ENCODE data around the gene JARID2.

Gene JARID2

DNA sequence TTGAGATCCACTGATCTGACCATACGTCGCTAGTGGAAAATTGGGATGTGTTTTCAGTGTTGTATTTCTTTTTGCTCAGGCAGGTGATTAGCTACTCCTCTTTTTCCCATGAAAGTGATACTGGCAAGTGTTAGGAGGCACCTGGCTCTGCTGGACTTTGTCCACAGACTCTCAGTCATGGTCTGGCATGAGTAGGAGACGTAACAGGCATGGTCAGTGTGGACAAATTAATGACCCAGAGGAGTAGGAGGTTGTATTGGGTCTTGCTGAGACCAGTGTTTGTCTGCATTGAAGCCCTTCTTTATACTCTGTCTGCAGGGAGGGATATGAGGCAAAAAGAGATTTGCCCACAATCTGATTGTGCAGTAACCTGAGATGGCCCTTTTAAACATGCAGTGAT is 238.3 kb downstream of the JARID2 start:
- TF ChIP-seq, protein P1, sequence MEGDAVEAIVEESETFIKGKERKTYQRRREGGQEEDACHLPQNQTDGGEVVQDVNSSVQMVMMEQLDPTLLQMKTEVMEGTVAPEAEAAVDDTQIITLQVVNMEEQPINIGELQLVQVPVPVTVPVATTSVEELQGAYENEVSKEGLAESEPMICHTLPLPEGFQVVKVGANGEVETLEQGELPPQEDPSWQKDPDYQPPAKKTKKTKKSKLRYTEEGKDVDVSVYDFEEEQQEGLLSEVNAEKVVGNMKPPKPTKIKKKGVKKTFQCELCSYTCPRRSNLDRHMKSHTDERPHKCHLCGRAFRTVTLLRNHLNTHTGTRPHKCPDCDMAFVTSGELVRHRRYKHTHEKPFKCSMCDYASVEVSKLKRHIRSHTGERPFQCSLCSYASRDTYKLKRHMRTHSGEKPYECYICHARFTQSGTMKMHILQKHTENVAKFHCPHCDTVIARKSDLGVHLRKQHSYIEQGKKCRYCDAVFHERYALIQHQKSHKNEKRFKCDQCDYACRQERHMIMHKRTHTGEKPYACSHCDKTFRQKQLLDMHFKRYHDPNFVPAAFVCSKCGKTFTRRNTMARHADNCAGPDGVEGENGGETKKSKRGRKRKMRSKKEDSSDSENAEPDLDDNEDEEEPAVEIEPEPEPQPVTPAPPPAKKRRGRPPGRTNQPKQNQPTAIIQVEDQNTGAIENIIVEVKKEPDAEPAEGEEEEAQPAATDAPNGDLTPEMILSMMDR (IDR thresholded peaks at IDR 0.05; ENCODE audit: low read depth, low read length) = no peak
- DNase-seq (ENCODE audit: low read depth, low spot score) = no peak
- in situ Hi-C loops (cut with HindIII; ENCODE audit: low sequenced_read_pairs) = no loop called here
- H3K4me3 ChIP-seq (ENCODE audit: low read depth, low read length) = no peak overlapping the region

DNA sequence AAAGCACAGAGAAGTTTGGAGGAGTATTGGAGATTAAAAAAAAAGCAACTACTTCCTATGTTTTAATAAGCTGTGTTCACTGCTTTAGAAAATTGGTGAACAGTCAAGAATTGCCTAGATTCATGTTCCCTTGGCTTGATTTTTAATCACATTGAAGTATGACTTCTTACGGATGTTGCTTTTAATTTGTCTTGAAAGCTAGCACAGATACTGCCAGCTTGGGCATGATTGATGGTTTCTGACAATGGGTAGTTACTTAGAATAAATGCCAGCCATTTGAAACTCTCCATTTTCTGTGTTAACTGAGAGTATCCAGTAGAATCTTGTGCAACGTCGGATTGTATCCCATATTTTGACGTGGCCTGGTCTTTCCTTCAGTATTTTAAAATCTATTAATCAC is 239.0 kb downstream of the JARID2 start:
- H3K4me3 ChIP-seq (ENCODE audit: low read depth, low read length) = no peak overlapping the region
- no peak for DNase-seq (ENCODE audit: low read depth, low spot score)
- TF ChIP-seq, protein P1 (IDR thresholded peaks at IDR 0.05; ENCODE audit: low read depth, low read length) = no peak
- in situ Hi-C loops (cut with HindIII; ENCODE audit: low sequenced_read_pairs) = no loop called here

DNA sequence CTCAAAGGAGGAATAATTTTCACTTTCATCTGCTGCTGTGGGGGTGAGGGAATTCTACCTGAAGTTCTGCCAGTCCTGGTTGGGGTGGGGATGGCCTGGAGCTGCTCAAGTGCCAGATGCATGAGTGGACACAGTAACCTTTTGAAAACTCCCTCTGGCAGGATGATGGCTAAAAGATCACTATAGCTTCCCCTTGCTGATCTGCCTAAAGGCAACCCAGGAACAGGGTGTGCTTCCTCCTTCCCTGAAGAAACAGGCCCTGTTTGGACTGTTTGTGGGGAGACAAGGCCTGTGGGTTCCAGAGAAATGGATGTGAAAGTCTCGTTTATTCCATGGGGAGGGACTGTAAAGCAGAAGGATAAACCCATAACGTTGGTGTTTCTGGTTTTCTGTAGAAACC is 240.1 kb downstream of the JARID2 start:
- TF ChIP-seq, protein P1 (IDR thresholded peaks at IDR 0.05; ENCODE audit: low read depth, low read length) = no peak
- no peak for DNase-seq (ENCODE audit: low read depth, low spot score)
- no peak overlapping the region for H3K4me3 ChIP-seq (ENCODE audit: low read depth, low read length)
- in situ Hi-C loops (cut with HindIII; ENCODE audit: low sequenced_read_pairs) = no loop called here

DNA sequence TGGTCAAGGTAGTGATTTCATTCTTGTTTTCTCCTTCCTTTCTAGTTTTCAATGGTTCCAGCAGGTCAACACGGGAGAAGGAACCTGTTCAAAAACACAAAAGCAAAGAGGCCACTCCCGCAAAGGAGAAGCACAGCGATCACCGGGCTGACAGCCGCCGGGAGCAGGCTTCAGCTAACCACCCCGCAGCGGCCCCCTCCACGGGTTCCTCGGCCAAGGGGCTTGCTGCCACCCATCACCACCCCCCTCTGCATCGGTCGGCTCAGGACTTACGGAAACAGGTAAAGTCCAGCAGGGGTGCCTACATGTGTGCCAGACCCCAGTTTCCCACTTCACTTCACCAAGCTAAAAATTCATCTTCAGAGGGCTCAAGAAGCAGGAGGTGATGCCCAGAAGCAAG is 241.4 kb downstream of the JARID2 start:
- no peak overlapping the region for H3K4me3 ChIP-seq (ENCODE audit: low read depth, low read length)
- no peak for DNase-seq (ENCODE audit: low read depth, low spot score)
- in situ Hi-C loops (cut with HindIII; ENCODE audit: low sequenced_read_pairs) = no loop called here
- TF ChIP-seq, protein P1 (IDR thresholded peaks at IDR 0.05; ENCODE audit: low read depth, low read length) = no peak

DNA sequence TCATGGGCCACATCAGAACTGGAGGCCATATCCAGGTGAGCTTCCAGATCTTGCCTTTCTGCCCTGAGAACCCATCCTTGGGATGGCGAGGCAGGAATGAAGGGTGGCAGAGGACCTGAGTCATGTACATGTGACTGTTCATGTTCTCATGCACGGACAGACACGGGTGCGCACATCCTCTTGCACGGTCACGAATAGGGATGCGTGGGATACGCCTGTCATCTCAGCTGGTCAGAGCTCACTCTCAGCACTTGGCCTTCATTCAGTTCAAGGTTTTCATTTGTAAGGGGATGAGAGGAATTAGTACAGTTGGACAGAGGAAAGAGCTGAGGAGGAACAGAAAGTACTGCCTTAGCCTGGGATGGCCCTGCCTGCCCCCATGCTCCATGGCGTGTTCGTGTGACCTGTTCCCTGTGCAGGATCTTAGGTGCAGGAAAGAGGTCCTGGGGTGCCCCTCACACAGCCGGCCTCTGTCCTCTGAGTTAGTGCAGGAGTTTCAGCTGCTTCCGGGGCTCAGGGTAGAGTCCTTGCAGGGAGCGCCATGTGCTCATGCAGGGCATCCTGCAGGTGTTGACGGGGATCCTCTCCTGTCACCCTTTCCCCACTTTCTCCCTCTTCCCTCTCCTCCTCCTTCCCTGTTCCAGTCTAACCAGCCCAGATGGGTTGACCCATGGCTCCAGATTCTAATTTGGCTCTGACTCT is 243.5 kb downstream of the JARID2 start:
- no peak overlapping the region for H3K4me3 ChIP-seq (ENCODE audit: low read depth, low read length)
- in situ Hi-C loops (cut with HindIII; ENCODE audit: low sequenced_read_pairs) = no loop called here
- TF ChIP-seq, protein P1 (IDR thresholded peaks at IDR 0.05; ENCODE audit: low read depth, low read length) = no peak

DNA sequence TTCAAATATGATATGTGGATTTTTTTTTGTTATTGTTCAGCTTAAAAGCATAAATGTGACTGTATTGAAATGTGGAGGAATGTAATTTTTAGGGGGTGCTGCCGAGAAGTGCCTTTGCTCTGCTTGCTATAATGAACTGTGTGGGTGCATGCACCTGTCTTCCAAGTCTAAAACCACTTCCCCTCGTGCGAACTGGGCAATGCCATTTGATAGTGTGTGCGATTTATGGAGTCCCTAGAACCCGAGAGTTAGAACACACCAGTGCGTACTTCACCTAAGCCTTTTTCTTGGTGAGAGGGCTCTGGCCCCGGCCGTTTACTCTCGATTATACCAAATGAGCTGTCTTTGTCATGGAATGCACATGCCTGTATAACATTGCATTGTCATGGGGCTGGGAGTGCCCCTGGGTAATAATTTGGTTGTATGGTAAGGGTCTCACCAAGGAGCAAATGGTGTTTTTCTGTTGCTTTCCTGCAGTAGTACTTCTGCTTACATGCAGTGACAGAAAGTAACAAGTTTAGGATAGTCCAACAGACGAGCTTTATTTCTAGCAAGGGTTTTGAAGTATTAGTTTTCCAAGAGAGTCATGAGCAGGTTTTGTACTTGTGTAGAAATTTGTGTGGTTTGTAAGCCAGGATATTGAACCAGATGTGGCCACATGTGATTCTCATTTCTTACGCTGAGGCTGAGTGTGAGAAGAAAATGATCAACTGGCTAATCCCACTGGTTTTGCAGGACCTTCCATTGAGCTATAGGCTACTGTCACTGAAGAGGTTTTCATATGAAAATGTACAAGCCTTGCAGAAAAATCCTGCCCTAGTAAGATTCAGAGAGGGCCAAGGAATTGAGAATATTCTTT is 244.6 kb downstream of the JARID2 start:
- TF ChIP-seq, protein P1 (IDR thresholded peaks at IDR 0.05; ENCODE audit: low read depth, low read length) = no peak
- in situ Hi-C loops (cut with HindIII; ENCODE audit: low sequenced_read_pairs) = no loop called here
- H3K4me3 ChIP-seq (ENCODE audit: low read depth, low read length) = no peak overlapping the region
- DNase-seq (ENCODE audit: low read depth, low spot score) = no peak

More for the DNA sequence above, 243.5 kb downstream of the JARID2 start:
- DNase-seq (ENCODE audit: low read depth, low spot score) = no peak
